Dedifferentiated amniotic fluid mesenchymal stem cell (primary cell): ENCODE results near the gene IL2RA.
"Not testable (repeated sequence)": the region's sequence is repeated elsewhere in the genome, so short reads cannot be mapped to it uniquely, and the experiment has no call there.

Experiments used
- DNase-seq: peaks from one replicate; pipeline ENCODE4 v3.0.0-alpha.2; 2016; ENCODE audit errors: extremely low spot score

The IL2RA gene

GRCh38 chr10:6062101-6062771 lies at the start of gene IL2RA:
IL2RA (minus strand) TSS chr10:6062367; CDS start chr10:6062151, 216 bp downstream.
- no peak for DNase-seq

GRCh38 chr10:6110136-6110535 lies 48.0 kb upstream of the IL2RA start:
- DNase-seq, result no peak

- no peak for DNase-seq
These were observed 47.2 kb upstream of the IL2RA start for GRCh38 chr10:6109444-6109775.

GRCh38 chr10:6108631-6109443 lies 46.7 kb upstream of the IL2RA start:
- DNase-seq, result peak; percentile 33

GRCh38 chr10:6108072-6108471 lies 45.9 kb upstream of the IL2RA start:
- DNase-seq, result no peak

- not testable (repeated sequence) for DNase-seq
These were observed 45.4 kb upstream of the IL2RA start for GRCh38 chr10:6107616-6108015.

GRCh38 chr10:6103591-6103990 lies 41.4 kb upstream of the IL2RA start:
- DNase-seq, result no peak

GRCh38 chr10:6102128-6102527 lies 40.0 kb upstream of the IL2RA start:
- DNase-seq, result no peak

GRCh38 chr10:6101181-6101580 lies 39.0 kb upstream of the IL2RA start:
- no peak for DNase-seq

- no peak for DNase-seq
These were observed 38.2 kb upstream of the IL2RA start for GRCh38 chr10:6100370-6100769.

- no peak for DNase-seq
These were observed 36.0 kb upstream of the IL2RA start for GRCh38 chr10:6098156-6098555.

- DNase-seq, result no peak
These were observed 34.9 kb upstream of the IL2RA start for GRCh38 chr10:6097063-6097462.

- no peak for DNase-seq
These were observed 33.8 kb upstream of the IL2RA start for GRCh38 chr10:6095810-6096570.

- no peak for DNase-seq
These were observed 30.6 kb upstream of the IL2RA start for GRCh38 chr10:6092731-6093130.

- DNase-seq, result no peak
These were observed 29.5 kb upstream of the IL2RA start for GRCh38 chr10:6091630-6092029.

- no peak for DNase-seq
These were observed 27.4 kb upstream of the IL2RA start for GRCh38 chr10:6089334-6090219.

- DNase-seq, result peak; percentile 93
These were observed 26.7 kb upstream of the IL2RA start, which contains the start of gene RBM17 for GRCh38 chr10:6088721-6089333. RBM17 (plus strand) TSS chr10:6089034; CDS start chr10:6097066, 8,032 bp downstream.

GRCh38 chr10:6086375-6087233 lies 24.4 kb upstream of the IL2RA start:
- DNase-seq, result peak; percentile 92

- no peak for DNase-seq
These were observed 21.6 kb upstream of the IL2RA start for GRCh38 chr10:6083523-6084475.
